K562 (cell line): ENCODE data around the gene SNX10. TPM values are rescaled to one million over a fixed set of nuclear protein-coding genes. Genes with fewer than 3 reads are reported as not detected.

ENCODE experiments used
- ATAC-seq: fragments of 200-7000 bp; cut with Tn5 transposase; 3 replicates; pipeline ENCODE4 v1.9.1; 2020; ENCODE audit warnings: moderate library complexity
- BruUV-seq: library from RNA; stranded (reverse); fragments of 400-500 nt; replicated peaks from 2 replicates; lab custom pipeline; 2021; lab: Mats Ljungman, UMichigan
- CTCF ChIA-PET: fragments of 300-600 bp; formaldehyde crosslinking; extraction: SDS; loops from one replicate; lab custom pipeline; 2021; ENCODE audit warnings: low intra/inter-chr PET ratio; lab: Yijun Ruan, JAX
- POLR2A ChIA-PET: fragments of 300-600, 350-650 bp; sonication (Branson Sonifier 250); formaldehyde crosslinking; extraction: SDS; loops from one replicate; lab custom pipeline; 2021; ENCODE audit warnings: antibody characterized with exemption, inconsistent platforms; lab: Yijun Ruan, JAX
- DNase-seq, 4 experiments: peaks; one replicate each; pipeline versions ENCODE4 v3.0.0 to v3.0.0-alpha.2; 2011 to 2018; ENCODE audit warnings: low spot score in 3 of 4, mixed read lengths in 3 of 4; ENCODE audit errors: extremely low read depth in 1 of 4
- FAIRE-seq: peaks from 2 replicates; lab custom pipeline; 2011; peaks lifted over from hg19 to GRCh38; lab: Jason Lieb, UNC
- H2AFZ ChIP-seq: 2 replicates; pipeline ENCODE4 v1.6.0; 2011; ENCODE audit warnings: low read depth, low read length, control low read depth, inconsistent platforms
- H3K27ac ChIP-seq: fragments of 200-600 bp; 3 replicates; pipeline ENCODE4 v1.8.0; 2011; ENCODE audit warnings: low read depth, mild to moderate bottlenecking, control low read depth, inconsistent platforms, low read length, moderate library complexity, mixed read lengths; ENCODE audit errors: extremely low read depth
- H3K27me3 ChIP-seq, 2 experiments: fragments of 300-600 bp in 1 of 2; 2 replicates in 1 of 2; 3 replicates in 1 of 2; pipeline versions ENCODE4 v1.6.0 to v1.8.0; 2011; ENCODE audit warnings: inconsistent platforms in 2 of 2, low read length in 2 of 2, mild to moderate bottlenecking in 1 of 2, mixed read lengths in 1 of 2, moderate library complexity in 1 of 2; ENCODE audit not compliant: control insufficient read depth in 2 of 2, insufficient read depth in 2 of 2
- H3K36me3 ChIP-seq: fragments of 300-600 bp; 3 replicates; pipeline ENCODE4 v1.8.0; 2011; ENCODE audit warnings: mild to moderate bottlenecking, low read length, inconsistent platforms; ENCODE audit not compliant: control insufficient read depth, insufficient read depth
- H3K4me1 ChIP-seq, 2 experiments: fragments of 200-600 bp in 1 of 2; replicated peaks in 1 of 2; 2 replicates in 1 of 2; 3 replicates in 1 of 2; pipeline versions ENCODE4 v1.5.1 to v1.8.0; 2011; ENCODE audit warnings: inconsistent platforms in 2 of 2, low read length in 2 of 2, mild to moderate bottlenecking in 1 of 2, mixed read lengths in 1 of 2, moderate library complexity in 1 of 2; ENCODE audit not compliant: control insufficient read depth in 2 of 2, insufficient read depth in 2 of 2
- H3K4me2 ChIP-seq: 2 replicates; pipeline ENCODE4 v1.6.1; 2011; ENCODE audit warnings: low read length, control low read depth, inconsistent platforms, mixed read lengths; ENCODE audit not compliant: insufficient read depth
- H3K4me3 ChIP-seq: fragments of 200-600 bp; sonication (generic), shearing (Covaris generic); 2 replicates; pipeline ENCODE4 v1.5.1; 2016; ENCODE audit warnings: control low read depth, inconsistent platforms
- H3K79me2 ChIP-seq: fragments of 200-600 bp; 3 replicates; pipeline ENCODE4 v1.8.0; 2011; ENCODE audit warnings: low read length, inconsistent platforms; ENCODE audit not compliant: control insufficient read depth, insufficient read depth
- H3K9ac ChIP-seq, 2 experiments: 2 replicates each; pipeline versions ENCODE4 v1.6.0 to v1.6.1; 2011; ENCODE audit warnings: low read depth in 2 of 2, low read length in 2 of 2, control low read depth in 1 of 2, inconsistent platforms in 1 of 2, mild to moderate bottlenecking in 1 of 2, mixed read lengths in 1 of 2; ENCODE audit not compliant: insufficient read depth in 1 of 2
- H3K9me1 ChIP-seq: one replicate; pipeline ENCODE4 v1.6.0; 2011; ENCODE audit warnings: inconsistent platforms, mild to moderate bottlenecking, low read length, moderate library complexity; ENCODE audit not compliant: control insufficient read depth, insufficient read depth
- H3K9me3 ChIP-seq: replicated peaks from 2 replicates; pipeline ENCODE4 v1.5.1; 2011; ENCODE audit warnings: low read depth, low read length, inconsistent platforms; ENCODE audit not compliant: control insufficient read depth, insufficient read depth
- H4K20me1 ChIP-seq: replicated peaks from 2 replicates; pipeline ENCODE4 v1.6.1; 2011; ENCODE audit warnings: low read length, inconsistent platforms, mixed read lengths; ENCODE audit not compliant: control insufficient read depth, insufficient read depth
- FUS ChIP-seq: fragments of 200-400 bp; formaldehyde crosslinking; optimal IDR thresholded peaks from 2 replicates; pipeline ENCODE3; 2017; ENCODE audit warnings: low read depth, low read length
- HNRNPH1 ChIP-seq: fragments of 200-400 bp; formaldehyde crosslinking; optimal IDR thresholded peaks from 2 replicates; pipeline ENCODE3; 2017; ENCODE audit warnings: low read depth, mild to moderate bottlenecking, low read length, moderate library complexity
- KDM4B ChIP-seq, 2 experiments: fragments of 450-650 bp in 1 of 2; sonication (generic) in 1 of 2; IDR thresholded peaks; 2 replicates each; pipeline ENCODE4 v1.6.1; 2016 to 2017; ENCODE audit warnings: borderline replicate concordance in 2 of 2, antibody characterized with exemption in 1 of 2, low read depth in 1 of 2, mild to moderate bottlenecking in 1 of 2
- MEF2A ChIP-seq: IDR thresholded peaks from 2 replicates; pipeline ENCODE4 v1.6.1; 2011; ENCODE audit warnings: low read depth, mild to moderate bottlenecking, low read length, moderate library complexity; ENCODE audit not compliant: control insufficient read depth
- NCOR1 ChIP-seq: fragments of 450-650 bp; IDR thresholded peaks from 2 replicates; pipeline ENCODE4 v1.6.1; 2016; ENCODE audit warnings: mild to moderate bottlenecking, moderate library complexity
- PHTF2 ChIP-seq: fragments of 250-450 bp; sonication (Bioruptor Pico); IDR thresholded peaks from 2 replicates; pipeline ENCODE4 v1.5.0; 2021; ENCODE audit warnings: mild to moderate bottlenecking
- POLR2AphosphoS5 ChIP-seq: IDR thresholded peaks from 2 replicates; pipeline ENCODE4 v1.6.1; 2011; ENCODE audit warnings: mild to moderate bottlenecking, low read depth, low read length, moderate library complexity; ENCODE audit not compliant: control insufficient read depth, insufficient read depth
- RHOXF2B ChIP-seq: fragments of 250-450 bp; sonication (Bioruptor Pico); conservative IDR thresholded peaks from 2 replicates; pipeline ENCODE4 v1.5.1; 2021
- SETDB1 ChIP-seq: IDR thresholded peaks from one replicate; pipeline ENCODE4 v1.6.1; 2012; ENCODE audit warnings: low read length, control low read depth, inconsistent platforms
- ZC3H8 ChIP-seq: fragments of 450-650 bp; IDR thresholded peaks from 2 replicates; pipeline ENCODE4 v1.6.1; 2017
- ZNF212 ChIP-seq: fragments of 450-650 bp; formaldehyde crosslinking; IDR thresholded peaks from 2 replicates; pipeline ENCODE4 v1.4.0; 2020; ENCODE audit warnings: mild to moderate bottlenecking
- ZNF217 ChIP-seq: sonication (generic); formaldehyde crosslinking; IDR thresholded peaks from 2 replicates; pipeline ENCODE4 v1.8.0; 2022; ENCODE audit warnings: mild to moderate bottlenecking, missing genetic modification reagents
- ZNF431 ChIP-seq: sonication (generic); formaldehyde crosslinking; IDR thresholded peaks from 2 replicates; pipeline ENCODE4 v1.8.0; 2022; ENCODE audit warnings: mild to moderate bottlenecking, missing genetic modification reagents
- ZNF79 ChIP-seq: fragments of 250-450 bp; sonication (Bioruptor Pico); IDR thresholded peaks from 2 replicates; pipeline ENCODE4 v1.4.0; 2020; ENCODE audit warnings: low read depth, mild to moderate bottlenecking, moderate library complexity
- WGBS: fragments of 100-300 bp; shearing (Covaris generic); methylation state at CpG from one replicate; pipeline ENCODE4 v1.1.6; 2016; ENCODE audit warnings: low coverage, mixed read lengths; ENCODE audit not compliant: insufficient coverage; ENCODE audit errors: missing lambda C conversion rate; 5-methylcytosine and 5-hydroxymethylcytosine counted together
- in situ Hi-C: fragments of 300-500 bp; cut with MboI; formaldehyde crosslinking; loops from 4 replicates; pipeline ENCODE4 v1.15.0; 2018; ENCODE audit warnings: inconsistent platforms, mixed read lengths
- intact Hi-C: fragments of 100-400 bp; cut with micrococcal nuclease; formaldehyde crosslinking; loops from 2 replicates; pipeline ENCODE4 v1.14.2; 2022
- polyA plus RNA-seq, 8 experiments: library from polyadenylated mRNA; depleted of rRNA in 4 of 8; stranded (reverse) in 5 of 8; unstranded in 3 of 8; fragments of >200 nt; fragmentation: Nextera tagmentation in 2 of 8; fragmentation: Illumina TruSeq in 1 of 8; extraction: Ambion mirVana in 2 of 8; extraction: Trizol in 1 of 8; gene quantifications; 2 replicates each; pipeline versions ENCODE4 v1.2.1 to v1.2.3, GENCODE V29; 2011 to 2014; ENCODE audit warnings: inconsistent platforms in 1 of 8, missing spikeins in 1 of 8
- total RNA-seq, 7 experiments: library from RNA; depleted of rRNA in 6 of 7; stranded (reverse); fragments of >200 nt in 6 of 7; fragmentation: Illumina TruSeq in 2 of 7; extraction: Trizol in 2 of 7; gene quantifications; 2 replicates each; pipeline versions ENCODE4 v1.2.1 to v1.2.3, GENCODE V29; 2011 to 2021; ENCODE audit warnings: low replicate concordance in 1 of 7
- TF ChIP-seq, protein P1 (sequence below): fragments of 250-450 bp; sonication (Bioruptor Pico); IDR thresholded peaks from 2 replicates; pipeline ENCODE4 v1.8.0; 2022; ENCODE audit warnings: inconsistent platforms, mild to moderate bottlenecking, moderate library complexity, borderline replicate concordance
- TF ChIP-seq, protein P2 (sequence below): fragments of 450-650 bp; formaldehyde crosslinking; IDR thresholded peaks from 2 replicates; pipeline ENCODE4 v1.4.0; 2022; ENCODE audit warnings: missing genetic modification characterization
- TF ChIP-seq, protein P3 (sequence below): sonication (generic); formaldehyde crosslinking; IDR thresholded peaks from 2 replicates; pipeline ENCODE4 v1.8.0; 2022; ENCODE audit warnings: mild to moderate bottlenecking, missing genetic modification reagents
- TF ChIP-seq, protein P4 (sequence below), 2 experiments: fragments of 450-650 bp; IDR thresholded peaks; 2 replicates each; pipeline ENCODE4 v1.6.1; 2016

The SNX10 gene
- total and polyA plus RNA-seq, 9 of the 15 experiments (the other 6 are each of a cell fraction or from before 2014, with no cell fraction given), result 6.9 to 16.5 (median 11.5) TPM

DNA sequence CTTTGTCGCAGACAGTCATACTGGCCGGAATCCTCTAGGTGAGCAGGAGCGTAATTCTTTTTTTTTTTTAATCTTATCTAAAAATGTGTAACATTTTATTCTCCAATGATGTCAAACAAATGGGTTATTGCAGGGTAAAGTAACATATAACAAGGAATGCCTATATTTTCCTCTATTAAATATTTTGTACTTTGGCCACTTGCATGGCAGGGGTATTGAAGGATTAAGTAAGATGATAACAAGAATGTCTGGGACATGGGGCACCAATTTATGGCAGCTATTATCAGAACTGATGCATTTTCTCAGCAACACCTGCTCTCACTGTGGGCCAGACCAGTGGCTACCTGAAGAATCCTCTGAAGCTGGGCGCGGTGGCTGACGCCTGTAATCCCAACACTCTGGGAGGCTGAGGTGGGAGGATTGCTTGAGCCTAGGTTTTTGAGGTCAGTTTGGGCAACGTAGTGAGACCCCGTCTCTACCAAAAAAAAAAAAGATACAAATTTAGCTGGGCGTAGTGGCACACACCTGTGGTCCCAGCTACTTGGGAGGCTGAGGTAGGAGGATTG, 24.0 kb upstream of the SNX10 start:
- Histone ChIP-seq H3K36me3 (no peaks in the 10 kb centered on the region), H3K27me3 (no peaks in the 10 kb centered on the region), H3K9ac (no peak overlapping the region), H3K9me1 (no peaks in the 10 kb centered on the region), H3K4me2 (no peak overlapping the region), H2AFZ (no peak overlapping the region), H3K79me2 (no peaks in the 10 kb centered on the region), H3K4me1 (no peaks in the 10 kb centered on the region), H3K4me3 (no peak overlapping the region), H3K9me3 (no peaks in the 10 kb centered on the region; the same call in none of the 2 replicates), H4K20me1 (no peaks in the 10 kb centered on the region), H3K27ac (no peak overlapping the region)
- POLR2A ChIA-PET, result interaction anchor here (0.7 to 1.3 kb wide), 4 partner anchors 9 to 419 kb away, joined by 3 to 6 read pairs (median 4); no protein-coding TSS in a partner anchor
- DNase-seq (no peak), FAIRE-seq (no peak), ATAC-seq (no peak)
- WGBS, result 77% methylated on average over 8 of the region's 9 CpGs
- BruUV-seq, result no TSS peak
- in situ Hi-C loops, result no loop called here
- intact Hi-C loops, result no loop called here
- CTCF ChIA-PET, result interaction anchor here (0.5 kb wide), 1 partner anchor 15 kb away, joined by 4 read pairs; no protein-coding TSS in a partner anchor
- TF ChIP-seq SETDB1 (no peak), ZC3H8 (no peak), POLR2AphosphoS5 (no peak), ZNF431 (CRISPR knock-in tag) (no peak), NCOR1 (no peak), FUS (no peak), HNRNPH1 (no peak), ZNF212 (CRISPR knock-in tag) (no peak), RHOXF2B (CRISPR knock-in tag) (no peak), PHTF2 (CRISPR knock-in tag) (no peak), MEF2A (no peak), ZNF217 (CRISPR knock-in tag) (no peak), KDM4B (IDR thresholded peaks at IDR 0.05; ENCODE audit: borderline replicate concordance in 2 of 2, low read depth in 1 of 2) (no peak), ZNF79 (CRISPR knock-in tag) (no peak)
- TF ChIP-seq, protein P1, sequence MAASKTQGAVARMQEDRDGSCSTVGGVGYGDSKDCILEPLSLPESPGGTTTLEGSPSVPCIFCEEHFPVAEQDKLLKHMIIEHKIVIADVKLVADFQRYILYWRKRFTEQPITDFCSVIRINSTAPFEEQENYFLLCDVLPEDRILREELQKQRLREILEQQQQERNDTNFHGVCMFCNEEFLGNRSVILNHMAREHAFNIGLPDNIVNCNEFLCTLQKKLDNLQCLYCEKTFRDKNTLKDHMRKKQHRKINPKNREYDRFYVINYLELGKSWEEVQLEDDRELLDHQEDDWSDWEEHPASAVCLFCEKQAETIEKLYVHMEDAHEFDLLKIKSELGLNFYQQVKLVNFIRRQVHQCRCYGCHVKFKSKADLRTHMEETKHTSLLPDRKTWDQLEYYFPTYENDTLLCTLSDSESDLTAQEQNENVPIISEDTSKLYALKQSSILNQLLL (CRISPR knock-in tag), result no peak
- TF ChIP-seq, protein P2, sequence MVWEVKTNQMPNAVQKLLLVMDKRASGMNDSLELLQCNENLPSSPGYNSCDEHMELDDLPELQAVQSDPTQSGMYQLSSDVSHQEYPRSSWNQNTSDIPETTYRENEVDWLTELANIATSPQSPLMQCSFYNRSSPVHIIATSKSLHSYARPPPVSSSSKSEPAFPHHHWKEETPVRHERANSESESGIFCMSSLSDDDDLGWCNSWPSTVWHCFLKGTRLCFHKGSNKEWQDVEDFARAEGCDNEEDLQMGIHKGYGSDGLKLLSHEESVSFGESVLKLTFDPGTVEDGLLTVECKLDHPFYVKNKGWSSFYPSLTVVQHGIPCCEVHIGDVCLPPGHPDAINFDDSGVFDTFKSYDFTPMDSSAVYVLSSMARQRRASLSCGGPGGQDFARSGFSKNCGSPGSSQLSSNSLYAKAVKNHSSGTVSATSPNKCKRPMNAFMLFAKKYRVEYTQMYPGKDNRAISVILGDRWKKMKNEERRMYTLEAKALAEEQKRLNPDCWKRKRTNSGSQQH, result no peak
- TF ChIP-seq, protein P3, sequence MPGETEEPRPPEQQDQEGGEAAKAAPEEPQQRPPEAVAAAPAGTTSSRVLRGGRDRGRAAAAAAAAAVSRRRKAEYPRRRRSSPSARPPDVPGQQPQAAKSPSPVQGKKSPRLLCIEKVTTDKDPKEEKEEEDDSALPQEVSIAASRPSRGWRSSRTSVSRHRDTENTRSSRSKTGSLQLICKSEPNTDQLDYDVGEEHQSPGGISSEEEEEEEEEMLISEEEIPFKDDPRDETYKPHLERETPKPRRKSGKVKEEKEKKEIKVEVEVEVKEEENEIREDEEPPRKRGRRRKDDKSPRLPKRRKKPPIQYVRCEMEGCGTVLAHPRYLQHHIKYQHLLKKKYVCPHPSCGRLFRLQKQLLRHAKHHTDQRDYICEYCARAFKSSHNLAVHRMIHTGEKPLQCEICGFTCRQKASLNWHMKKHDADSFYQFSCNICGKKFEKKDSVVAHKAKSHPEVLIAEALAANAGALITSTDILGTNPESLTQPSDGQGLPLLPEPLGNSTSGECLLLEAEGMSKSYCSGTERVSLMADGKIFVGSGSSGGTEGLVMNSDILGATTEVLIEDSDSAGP (CRISPR knock-in tag), result no peak
- TF ChIP-seq, protein P4, sequence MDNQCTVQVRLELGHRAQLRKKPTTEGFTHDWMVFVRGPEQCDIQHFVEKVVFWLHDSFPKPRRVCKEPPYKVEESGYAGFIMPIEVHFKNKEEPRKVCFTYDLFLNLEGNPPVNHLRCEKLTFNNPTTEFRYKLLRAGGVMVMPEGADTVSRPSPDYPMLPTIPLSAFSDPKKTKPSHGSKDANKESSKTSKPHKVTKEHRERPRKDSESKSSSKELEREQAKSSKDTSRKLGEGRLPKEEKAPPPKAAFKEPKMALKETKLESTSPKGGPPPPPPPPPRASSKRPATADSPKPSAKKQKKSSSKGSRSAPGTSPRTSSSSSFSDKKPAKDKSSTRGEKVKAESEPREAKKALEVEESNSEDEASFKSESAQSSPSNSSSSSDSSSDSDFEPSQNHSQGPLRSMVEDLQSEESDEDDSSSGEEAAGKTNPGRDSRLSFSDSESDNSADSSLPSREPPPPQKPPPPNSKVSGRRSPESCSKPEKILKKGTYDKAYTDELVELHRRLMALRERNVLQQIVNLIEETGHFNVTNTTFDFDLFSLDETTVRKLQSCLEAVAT (IDR thresholded peaks at IDR 0.05), result no peak
